CD14-positive monocyte (primary cell): Measurements from ENCODE around the gene KLHL34. TPM values are rescaled to one million over a fixed set of nuclear protein-coding genes. Genes with fewer than 3 reads are reported as not detected.
A peak's percentile ranks its signal among the peaks of the same experiment; 100 is the strongest.

Source experiments
- DNase-seq, 3 donors: peaks; one replicate each; pipeline ENCODE4 v3.0.0-alpha.2; 2011 to 2022
- H2AFZ ChIP-seq: 2 replicates; pipeline ENCODE4 v1.6.0; 2012; ENCODE audit warnings: mild to moderate bottlenecking, low read depth, low read length, inconsistent platforms; ENCODE audit not compliant: insufficient read depth, poor library complexity, severe bottlenecking
- H3K27ac ChIP-seq, 2 donors: 1 replicate in 1 of 2; 2 replicates in 1 of 2; pipeline ENCODE4 v1.5.1; 2012 to 2013; ENCODE audit warnings: low read length in 2 of 2, control low read depth in 1 of 2, inconsistent platforms in 1 of 2, low read depth in 1 of 2, mild to moderate bottlenecking in 1 of 2
- H3K27me3 ChIP-seq, 2 donors: one replicate each; pipeline versions ENCODE4 v1.6.0 to v1.6.1; 2011 to 2013; ENCODE audit warnings: low read length in 2 of 2; ENCODE audit not compliant: control insufficient read depth in 2 of 2, insufficient read depth in 2 of 2
- H3K36me3 ChIP-seq, 2 donors: replicated peaks in 1 of 2; 1 replicate in 1 of 2; 2 replicates in 1 of 2; pipeline versions ENCODE4 v1.5.1 to v1.6.1; 2012 to 2013; ENCODE audit warnings: low read length in 2 of 2, control low read depth in 1 of 2, inconsistent platforms in 1 of 2, mild to moderate bottlenecking in 1 of 2; ENCODE audit not compliant: insufficient read depth in 2 of 2, control insufficient read depth in 1 of 2
- H3K4me1 ChIP-seq, 2 donors: 1 replicate in 1 of 2; 2 replicates in 1 of 2; pipeline versions ENCODE4 v1.5.1 to v1.6.1; 2012 to 2013; ENCODE audit warnings: low read length in 2 of 2, control low read depth in 1 of 2, inconsistent platforms in 1 of 2, mild to moderate bottlenecking in 1 of 2, moderate library complexity in 1 of 2; ENCODE audit not compliant: insufficient read depth in 2 of 2, control insufficient read depth in 1 of 2
- H3K4me2 ChIP-seq: replicated peaks from 2 replicates; pipeline ENCODE3; 2012; ENCODE audit warnings: low read length, moderate library complexity, mild to moderate bottlenecking; ENCODE audit not compliant: poor library complexity, severe bottlenecking; ENCODE audit errors: extremely low read depth
- H3K4me3 ChIP-seq, 3 experiments: fragments of 200-600 bp in 1 of 3; sonication (generic) in 1 of 3; replicated peaks in 1 of 3; 1 replicate in 2 of 3; 2 replicates in 1 of 3; pipeline ENCODE4 v1.5.1; 2011 to 2013; ENCODE audit warnings: low read length in 3 of 3, mild to moderate bottlenecking in 3 of 3, control low read depth in 2 of 3, low read depth in 2 of 3, inconsistent platforms in 1 of 3, moderate library complexity in 1 of 3
- H3K79me2 ChIP-seq: 2 replicates; pipeline ENCODE4 v1.6.0; 2012; ENCODE audit warnings: mild to moderate bottlenecking, control low read depth, inconsistent platforms, low read length, moderate library complexity; ENCODE audit not compliant: insufficient read depth
- H3K9ac ChIP-seq: 2 replicates; pipeline ENCODE4 v1.6.0; 2017; ENCODE audit warnings: low read length, mild to moderate bottlenecking; ENCODE audit not compliant: insufficient read depth, poor library complexity, severe bottlenecking
- H3K9me3 ChIP-seq, 2 donors: replicated peaks in 1 of 2; 1 replicate in 1 of 2; 2 replicates in 1 of 2; pipeline versions ENCODE4 v1.5.1 to v1.6.1; 2012 to 2013; ENCODE audit warnings: low read length in 2 of 2, control low read depth in 1 of 2; ENCODE audit not compliant: control insufficient read depth in 1 of 2, insufficient read depth in 1 of 2
- H4K20me1 ChIP-seq: 2 replicates; pipeline ENCODE4 v1.6.0; 2012; ENCODE audit warnings: mild to moderate bottlenecking, low read length, control low read depth, moderate library complexity; ENCODE audit not compliant: insufficient read depth
- H3K27ac Mint-ChIP-seq, 7 donors: one replicate each; pipeline ENCODE4 v1.8.0; 2020; ENCODE audit warnings: mild to moderate bottlenecking in 7 of 7, mixed read lengths in 7 of 7, moderate library complexity in 6 of 7, inconsistent platforms in 2 of 7
- H3K27me3 Mint-ChIP-seq, 3 donors: one replicate each; pipeline ENCODE4 v1.8.0; 2021 to 2022; ENCODE audit warnings: low read depth in 3 of 3, mild to moderate bottlenecking in 3 of 3, mixed read lengths in 3 of 3, moderate library complexity in 3 of 3, inconsistent platforms in 1 of 3
- H3K36me3 Mint-ChIP-seq, 2 donors: one replicate each; pipeline ENCODE4 v1.8.0; 2020; ENCODE audit warnings: mixed read lengths in 2 of 2, inconsistent platforms in 1 of 2, mild to moderate bottlenecking in 1 of 2
- H3K4me1 Mint-ChIP-seq: one replicate; pipeline ENCODE4 v1.8.0; 2020; ENCODE audit warnings: mild to moderate bottlenecking, mixed read lengths
- H3K4me3 Mint-ChIP-seq, 2 donors: one replicate each; pipeline ENCODE4 v1.8.0; 2020; ENCODE audit warnings: mild to moderate bottlenecking in 2 of 2, mixed read lengths in 2 of 2, moderate library complexity in 1 of 2
- H3K9me3 Mint-ChIP-seq, 7 donors: one replicate each; pipeline ENCODE4 v1.8.0; 2020 to 2022; ENCODE audit warnings: mixed read lengths in 7 of 7, mild to moderate bottlenecking in 6 of 7, moderate library complexity in 6 of 7, inconsistent platforms in 2 of 7
- CTCF ChIP-seq: fragments of 200-600 bp; IDR thresholded peaks from one replicate; pipeline ENCODE4 v1.8.0; 2022; ENCODE audit warnings: antibody characterized with exemption, mild to moderate bottlenecking
- WGBS: methylation state at CpG from one replicate; pipeline ENCODE4 v1.1.5; 2013; ENCODE audit warnings: missing lambda C conversion rate; ENCODE audit not compliant: insufficient coverage; 5-methylcytosine and 5-hydroxymethylcytosine counted together
- intact Hi-C, 2 donors: fragments of 100-400 bp; cut with micrococcal nuclease; formaldehyde crosslinking; loops; one replicate each; pipeline versions ENCODE4 v1.15.0 to v1.15.1; 2023
- polyA plus RNA-seq, 3 donors: library from polyadenylated mRNA; depleted of rRNA in 1 of 3; unstranded in 2 of 3; stranded (reverse) in 1 of 3; fragments of 300-500 nt in 2 of 3; fragments of >200 nt in 1 of 3; fragmentation: Illumina TruSeq in 2 of 3; gene quantifications; 1 replicate in 2 of 3; 2 replicates in 1 of 3; pipeline ENCODE4 v1.2.3, GENCODE V29; 2012 to 2021

KLHL34 gene
- polyA plus RNA-seq, 3 donors: not detected

- Histone ChIP-seq H3K9me3 (no peaks in the 10 kb centered on the region), H3K27ac (no peak overlapping the region), H3K27me3 (no peaks in the 10 kb centered on the region), H3K4me3 (no peak overlapping the region), H4K20me1 (no peaks in the 10 kb centered on the region), H3K36me3 (no peaks in the 10 kb centered on the region), H3K9ac (no peak overlapping the region), H3K4me1 (peaks cover 0 to 4% of the 10 kb centered on the region in 2 donors), H3K4me2 (no peak overlapping the region), H2AFZ (no peak overlapping the region), H3K79me2 (no peaks in the 10 kb centered on the region)
- Mint-ChIP-seq H3K36me3 (no peaks in the 10 kb centered on the region), H3K4me3 (no peak overlapping the region), H3K4me1 (peaks cover 7% of the 10 kb centered on the region), H3K9me3 (peaks cover 0 to 2% (median 0%) of the 10 kb centered on the region in 7 donors), H3K27me3 (peaks cover 0 to 12% (median 0%) of the 10 kb centered on the region in 3 donors), H3K27ac (no peak overlapping the region)
- intact Hi-C loops: no loop called here
- TF ChIP-seq CTCF: no peak
- peak in 2 of 3 donors; percentile 1 to 28 for DNase-seq
- WGBS: no CpG with 5 or more reads among the region's 4 CpGs
Measured at GRCh38 chrX:21698272-21698671, 40.1 kb upstream of the KLHL34 start.

DNA sequence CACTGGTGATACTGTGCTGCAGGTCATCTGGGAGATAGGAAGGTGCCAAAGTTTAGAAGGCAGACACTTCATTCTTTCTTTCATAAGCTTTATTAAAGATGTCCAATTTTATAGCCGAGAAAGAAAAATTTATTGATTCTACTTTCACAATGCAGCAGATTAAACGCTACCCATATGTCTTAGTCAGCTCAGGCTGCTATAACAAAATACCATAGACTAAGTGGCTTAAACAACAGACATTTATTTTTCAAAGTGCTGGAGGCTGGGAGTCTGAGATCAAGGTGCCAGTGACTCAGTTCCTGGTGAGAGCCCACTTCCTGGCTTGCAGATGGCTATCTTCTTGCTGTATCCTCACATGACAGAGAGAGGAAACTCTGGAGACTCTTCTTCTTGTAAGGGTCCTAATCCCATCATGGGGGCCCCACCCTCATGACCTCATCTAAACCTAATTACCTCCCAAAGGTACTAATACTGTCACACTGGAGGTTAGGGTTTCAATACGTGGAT is 33.4 kb upstream of the KLHL34 start:
- Histone ChIP-seq H3K4me1 (no peaks in the 10 kb centered on the region), H3K36me3 (no peaks in the 10 kb centered on the region), H2AFZ (no peak overlapping the region), H4K20me1 (no peaks in the 10 kb centered on the region), H3K4me2 (no peak overlapping the region), H3K27ac (no peak overlapping the region), H3K27me3 (no peaks in the 10 kb centered on the region), H3K79me2 (no peaks in the 10 kb centered on the region), H3K9ac (no peak overlapping the region), H3K4me3 (no peak overlapping the region), H3K9me3 (no peaks in the 10 kb centered on the region)
- Mint-ChIP-seq H3K9me3 (peaks cover 0 to 9% (median 1%) of the 10 kb centered on the region in 7 donors), H3K4me1 (no peaks in the 10 kb centered on the region), H3K36me3 (no peaks in the 10 kb centered on the region), H3K27me3 (peaks cover 0 to 5% (median 0%) of the 10 kb centered on the region in 3 donors), H3K4me3 (no peak overlapping the region), H3K27ac (no peak overlapping the region)
- intact Hi-C loops: no loop called here
- TF ChIP-seq CTCF: no peak
- DNase-seq: no peak
- no CpG with 5 or more reads among the region's 3 CpGs for WGBS
